GM20000 (cell line): Measurements from ENCODE around the gene DMTF1.

Experiments
- DNase-seq: peaks from one replicate; pipeline ENCODE4 v3.0.0; 2012; ENCODE audit warnings: low spot score
- TF ChIP-seq, protein P1 (sequence below): IDR thresholded peaks from 2 replicates; pipeline ENCODE4 v1.5.1; 2012; ENCODE audit warnings: mild to moderate bottlenecking, control low read depth; ENCODE audit errors: extremely low read depth, missing control alignments

Gene DMTF1

DNA sequence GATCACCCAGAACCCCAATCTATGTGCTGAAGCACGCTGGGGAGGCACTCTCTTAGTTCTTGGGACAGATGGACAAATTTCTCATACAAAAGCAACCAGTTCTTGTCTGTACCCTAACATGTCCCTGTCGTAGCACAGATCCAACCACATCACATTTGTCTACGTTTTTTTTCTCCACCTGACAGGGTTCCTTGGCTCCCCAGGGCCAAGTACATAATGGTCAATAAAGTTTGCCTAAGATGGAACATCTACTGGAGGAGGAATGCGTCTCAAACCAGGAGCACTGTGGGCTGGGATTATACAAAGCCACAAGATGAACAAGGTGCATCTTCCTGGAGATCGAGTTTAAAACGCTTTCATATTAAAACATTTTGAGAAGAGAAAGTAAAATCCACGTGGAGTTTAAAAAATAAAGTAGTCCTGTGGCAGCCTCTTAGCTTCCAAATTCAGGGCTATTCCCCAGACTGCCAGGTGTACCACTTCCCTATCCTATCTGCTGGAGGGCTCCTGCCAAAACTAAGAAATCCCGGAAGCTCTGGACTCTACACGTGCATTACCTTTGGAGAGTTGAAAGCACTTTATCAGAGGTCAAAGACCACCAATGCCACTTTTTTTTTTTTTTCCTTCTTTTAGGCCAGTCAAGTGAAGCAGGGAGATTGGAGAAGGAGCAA lies 65.9 kb downstream of the DMTF1 start:
- TF ChIP-seq, protein P1, sequence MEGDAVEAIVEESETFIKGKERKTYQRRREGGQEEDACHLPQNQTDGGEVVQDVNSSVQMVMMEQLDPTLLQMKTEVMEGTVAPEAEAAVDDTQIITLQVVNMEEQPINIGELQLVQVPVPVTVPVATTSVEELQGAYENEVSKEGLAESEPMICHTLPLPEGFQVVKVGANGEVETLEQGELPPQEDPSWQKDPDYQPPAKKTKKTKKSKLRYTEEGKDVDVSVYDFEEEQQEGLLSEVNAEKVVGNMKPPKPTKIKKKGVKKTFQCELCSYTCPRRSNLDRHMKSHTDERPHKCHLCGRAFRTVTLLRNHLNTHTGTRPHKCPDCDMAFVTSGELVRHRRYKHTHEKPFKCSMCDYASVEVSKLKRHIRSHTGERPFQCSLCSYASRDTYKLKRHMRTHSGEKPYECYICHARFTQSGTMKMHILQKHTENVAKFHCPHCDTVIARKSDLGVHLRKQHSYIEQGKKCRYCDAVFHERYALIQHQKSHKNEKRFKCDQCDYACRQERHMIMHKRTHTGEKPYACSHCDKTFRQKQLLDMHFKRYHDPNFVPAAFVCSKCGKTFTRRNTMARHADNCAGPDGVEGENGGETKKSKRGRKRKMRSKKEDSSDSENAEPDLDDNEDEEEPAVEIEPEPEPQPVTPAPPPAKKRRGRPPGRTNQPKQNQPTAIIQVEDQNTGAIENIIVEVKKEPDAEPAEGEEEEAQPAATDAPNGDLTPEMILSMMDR: no peak
- DNase-seq: no peak

DNA sequence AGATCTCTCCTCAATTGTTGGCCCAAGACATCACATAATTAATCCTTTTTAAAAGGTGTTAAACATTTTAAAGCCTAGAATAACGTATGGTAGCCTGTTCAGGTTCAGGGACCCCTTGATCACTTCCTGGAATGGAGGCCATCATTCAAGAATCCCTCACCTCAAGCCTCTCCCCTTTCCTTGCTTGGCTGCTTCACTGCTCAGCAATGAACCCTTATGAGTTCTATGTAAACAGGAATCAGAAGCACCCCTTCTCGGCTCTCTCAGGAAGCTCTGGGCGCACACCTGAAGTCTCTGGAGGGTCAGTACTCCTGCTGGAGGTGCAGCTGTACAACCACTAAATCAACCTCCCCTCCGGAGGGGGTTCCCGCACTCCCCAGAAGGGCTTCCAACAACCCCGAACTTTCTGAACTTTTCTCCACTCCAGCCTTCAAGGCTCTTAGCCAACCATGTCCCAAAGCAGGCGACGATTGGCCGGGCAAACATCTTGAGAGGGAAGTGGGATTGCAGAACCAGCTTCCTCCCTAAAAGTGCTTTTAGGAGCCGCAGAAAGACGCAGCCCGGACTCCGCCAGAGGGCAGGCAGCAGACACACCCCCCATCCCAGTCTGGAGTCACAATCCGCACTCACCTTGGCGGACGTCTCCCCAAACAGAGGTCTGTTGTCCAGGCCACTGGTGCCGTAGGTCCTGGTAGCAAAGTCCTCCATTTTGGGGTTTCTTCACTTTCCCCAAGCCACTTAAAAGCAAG lies 66.7 kb downstream of the DMTF1 start:
- TF ChIP-seq, protein P1: no peak
- peak; percentile 47 for DNase-seq

DNA sequence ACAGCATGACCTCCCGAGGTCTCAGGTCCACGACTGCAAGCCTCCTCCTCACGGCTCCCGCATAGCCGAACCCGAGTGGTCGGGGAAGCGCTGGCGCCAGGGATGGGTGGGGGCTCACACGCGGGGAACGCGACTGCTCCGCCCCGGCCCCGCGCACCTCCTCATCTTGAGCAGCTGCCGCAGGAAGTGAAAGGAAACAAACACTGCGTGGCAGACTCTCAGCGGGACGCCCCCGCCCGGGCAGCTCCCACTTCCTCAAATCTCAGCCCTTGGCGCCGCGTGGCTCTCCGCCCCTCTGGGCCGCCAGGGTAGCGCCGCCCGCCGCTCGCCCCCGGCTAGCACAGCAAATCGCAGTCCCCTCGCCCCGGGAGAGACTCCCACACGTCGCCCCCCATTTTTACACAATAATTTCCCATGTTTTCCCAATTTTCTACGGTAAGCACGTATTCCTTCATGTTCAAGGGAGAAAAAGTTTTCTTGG lies 67.3 kb downstream of the DMTF1 start, which contains the start of gene TMEM243:
TMEM243 (minus strand) TSS at position 188 of the 481 bp plus-strand sequence. CDS start 229 bp downstream, outside the sequence.
- DNase-seq: peak; percentile 90
- TF ChIP-seq, protein P1: peak; percentile 18

DNA sequence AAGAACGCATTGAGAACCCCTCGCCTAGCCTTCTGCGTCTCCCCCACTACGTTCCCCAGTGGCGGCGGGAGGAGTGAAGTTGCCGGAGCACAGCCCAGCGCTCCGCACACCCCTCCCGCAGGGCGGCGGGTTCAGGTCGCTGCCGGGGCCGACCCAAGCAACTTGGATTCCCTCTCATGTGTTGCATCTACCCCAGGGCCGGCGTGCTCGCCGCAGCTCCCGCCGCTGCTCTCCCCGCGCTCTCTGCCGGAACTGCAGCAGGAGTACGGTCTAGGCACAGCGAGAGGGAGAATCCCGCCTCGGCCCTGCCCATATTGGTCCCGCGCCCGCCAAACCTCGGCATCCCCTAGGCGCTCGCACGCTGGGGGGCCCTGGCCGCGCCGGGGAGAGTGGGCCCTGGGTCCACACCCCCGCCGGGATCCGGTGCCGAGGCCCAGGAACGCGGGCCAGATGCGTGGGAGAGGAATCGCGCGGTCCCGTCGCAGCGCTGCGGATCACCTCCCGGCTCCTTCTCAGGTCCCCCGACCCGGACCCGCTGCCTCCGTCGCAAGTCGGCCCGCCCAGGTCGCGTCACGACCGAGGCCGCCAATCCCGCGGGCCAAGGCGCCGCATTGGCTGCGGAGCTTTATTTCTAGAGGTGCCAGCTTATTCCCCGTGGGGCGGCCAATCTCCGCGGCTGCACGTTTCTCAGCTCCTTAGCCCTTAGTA lies 67.9 kb downstream of the DMTF1 start:
- TF ChIP-seq, protein P1: no peak
- peak; percentile 83 for DNase-seq

DNA sequence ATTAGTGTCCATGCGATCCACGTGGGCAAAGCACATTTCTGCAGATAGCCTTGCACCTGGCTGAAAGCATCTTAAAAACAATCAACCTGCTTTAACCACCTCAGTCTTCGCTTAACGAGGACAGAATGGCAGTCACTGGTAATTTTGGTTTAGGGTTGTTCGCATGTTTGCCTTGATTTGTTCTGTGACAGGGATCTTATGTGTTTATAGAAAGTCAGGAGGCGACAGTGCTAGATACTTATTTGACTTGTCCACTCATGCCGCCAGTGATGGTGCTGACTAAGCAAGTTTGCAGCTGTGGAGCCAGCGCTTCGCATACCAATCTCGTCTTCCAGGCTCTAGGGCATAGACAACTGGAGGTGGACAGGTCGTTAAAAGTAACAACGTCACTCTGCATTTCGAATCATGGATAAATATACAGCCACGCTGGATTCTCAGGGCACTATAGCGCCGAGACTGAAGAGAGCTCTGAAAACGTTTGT lies 68.5 kb downstream of the DMTF1 start:
- DNase-seq: no peak
- TF ChIP-seq, protein P1: no peak

DNA sequence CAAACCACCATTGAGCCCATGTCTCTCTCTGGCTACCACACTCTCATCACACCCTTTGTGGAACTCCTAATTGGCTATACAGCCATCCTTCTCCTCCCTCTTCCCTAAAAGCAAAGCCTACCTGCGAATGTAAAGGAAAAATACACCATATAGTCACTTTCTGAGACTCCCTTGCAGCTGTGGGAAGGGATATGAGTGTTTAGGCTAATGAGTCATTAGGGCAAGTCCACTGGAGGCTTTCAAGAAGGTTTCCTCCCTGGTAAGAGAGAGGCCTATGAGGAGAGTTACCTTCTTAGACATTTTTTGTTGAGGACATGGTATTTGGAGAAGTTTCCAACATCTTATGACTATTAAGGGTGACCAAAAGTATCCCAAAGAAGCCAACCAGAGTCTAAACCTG lies 71.4 kb downstream of the DMTF1 start:
- no peak for DNase-seq
- TF ChIP-seq, protein P1: no peak
